GM12875 (cell line): ENCODE results near the gene SAMD14.
"Not testable (repeated sequence)": the region's sequence is repeated elsewhere in the genome, so short reads cannot be mapped to it uniquely, and the experiment has no call there.

Source experiments
- H3K4me3 ChIP-seq: one replicate; pipeline ENCODE4 v1.5.1; 2011; ENCODE audit warnings: low read depth, low read length, control low read depth
- CTCF ChIP-seq: IDR thresholded peaks from 2 replicates; pipeline ENCODE4 v1.5.1; 2011; ENCODE audit warnings: low read depth, mild to moderate bottlenecking, control low read depth, inconsistent platforms, low read length, moderate library complexity, borderline replicate concordance; ENCODE audit not compliant: insufficient read depth

SAMD14 gene

GRCh38 chr17:50062293-50063243 is 67.4 kb downstream of the SAMD14 start:
- no peak for TF ChIP-seq CTCF
- no peak overlapping the region for H3K4me3 ChIP-seq

GRCh38 chr17:50061713-50062045 is 68.3 kb downstream of the SAMD14 start:
- H3K4me3 ChIP-seq, result not testable (repeated sequence)

GRCh38 chr17:50060951-50061712 is 68.8 kb downstream of the SAMD14 start:
- no peak for TF ChIP-seq CTCF
- H3K4me3 ChIP-seq, result no peak overlapping the region
